Measurements from ENCODE around the gene KLRF2.

Gene KLRF2

GRCh38 chr12:9931245-9931644 is 50.0 kb downstream of the KLRF2 start:
- Histone ChIP-seq H3K9me3 (ENCODE audit: control insufficient read depth, low read length) (no peaks in the 10 kb centered on the region), H3K36me3 (ENCODE audit: control insufficient read depth, insufficient read depth, low read length) (no peaks in the 10 kb centered on the region), H3K27ac (ENCODE audit: insufficient read depth, low read depth, low read length, poor library complexity, severe bottlenecking) (no peak overlapping the region), H3K27me3 (ENCODE audit: control insufficient read depth, insufficient read depth, low read length, poor library complexity, severe bottlenecking) (no peaks in the 10 kb centered on the region), H3K4me3 (ENCODE audit: insufficient read depth, low read depth, low read length) (no peak overlapping the region), H3K4me1 (ENCODE audit: control insufficient read depth, insufficient read depth, low read length) (no peaks in the 10 kb centered on the region)
- WGBS, 2 experiments: 87% methylated on average over 1 of the region's 3 CpGs; no CpG with 5 or more reads in 1 of the 2 experiments

GRCh38 chr12:9932270-9932669 is 51.0 kb downstream of the KLRF2 start, which contains the start of gene CLEC2A:
CLEC2A (minus strand) TSS chr12:9932370; CDS start chr12:9932329, 41 bp downstream.
- WGBS, 2 experiments: 92 to 95% methylated on average over 6 of the region's 6 CpGs

GRCh38 chr12:9933958-9934357 is 52.7 kb downstream of the KLRF2 start:
- Histone ChIP-seq H3K27me3 (ENCODE audit: control insufficient read depth, insufficient read depth, low read length, poor library complexity, severe bottlenecking) (no peaks in the 10 kb centered on the region), H3K27ac (ENCODE audit: insufficient read depth, low read depth, low read length, poor library complexity, severe bottlenecking) (no peak overlapping the region), H3K4me3 (ENCODE audit: insufficient read depth, low read depth, low read length) (no peak overlapping the region), H3K36me3 (ENCODE audit: control insufficient read depth, insufficient read depth, low read length) (no peaks in the 10 kb centered on the region), H3K4me1 (ENCODE audit: control insufficient read depth, insufficient read depth, low read length) (no peaks in the 10 kb centered on the region), H3K9me3 (ENCODE audit: control insufficient read depth, low read length) (no peaks in the 10 kb centered on the region)
- 85 to 87% methylated on average over 2 of the region's 2 CpGs for WGBS, 2 experiments

More at GRCh38 chr12:9932270-9932669, 51.0 kb downstream of the KLRF2 start, which contains the start of gene CLEC2A:
- H3K9me3 ChIP-seq (ENCODE audit: control insufficient read depth, low read length): no peaks in the 10 kb centered on the region
- no peaks in the 10 kb centered on the region for H3K36me3 ChIP-seq (ENCODE audit: control insufficient read depth, insufficient read depth, low read length)
- H3K27ac ChIP-seq (ENCODE audit: insufficient read depth, low read depth, low read length, poor library complexity, severe bottlenecking): no peak within 1 kb of the TSS
- H3K4me1 ChIP-seq (ENCODE audit: control insufficient read depth, insufficient read depth, low read length): no peaks in the 10 kb centered on the region
- H3K27me3 ChIP-seq (ENCODE audit: control insufficient read depth, insufficient read depth, low read length, poor library complexity, severe bottlenecking): no peaks in the 10 kb centered on the region
- H3K4me3 ChIP-seq (ENCODE audit: insufficient read depth, low read depth, low read length): no peak within 1 kb of the TSS

GRCh38 chr12:9935026-9935425 is 53.7 kb downstream of the KLRF2 start:
- Histone ChIP-seq H3K27me3 (ENCODE audit: control insufficient read depth, insufficient read depth, low read length, poor library complexity, severe bottlenecking) (no peaks in the 10 kb centered on the region), H3K36me3 (ENCODE audit: control insufficient read depth, insufficient read depth, low read length) (no peaks in the 10 kb centered on the region), H3K27ac (ENCODE audit: insufficient read depth, low read depth, low read length, poor library complexity, severe bottlenecking) (no peak overlapping the region), H3K4me3 (ENCODE audit: insufficient read depth, low read depth, low read length) (no peak overlapping the region), H3K4me1 (ENCODE audit: control insufficient read depth, insufficient read depth, low read length) (no peaks in the 10 kb centered on the region), H3K9me3 (ENCODE audit: control insufficient read depth, low read length) (no peaks in the 10 kb centered on the region)
- WGBS, 2 experiments: 93 to 95% methylated on average over 1 to 2 of the region's 2 CpGs

- Histone ChIP-seq H3K4me3 (ENCODE audit: insufficient read depth, low read depth, low read length) (no peak overlapping the region), H3K36me3 (ENCODE audit: control insufficient read depth, insufficient read depth, low read length) (no peaks in the 10 kb centered on the region), H3K27me3 (ENCODE audit: control insufficient read depth, insufficient read depth, low read length, poor library complexity, severe bottlenecking) (no peaks in the 10 kb centered on the region), H3K27ac (ENCODE audit: insufficient read depth, low read depth, low read length, poor library complexity, severe bottlenecking) (no peak overlapping the region), H3K9me3 (ENCODE audit: control insufficient read depth, low read length) (no peaks in the 10 kb centered on the region), H3K4me1 (ENCODE audit: control insufficient read depth, insufficient read depth, low read length) (no peaks in the 10 kb centered on the region)
- 92 to 93% methylated on average over 10 of the region's 10 CpGs for WGBS, 2 experiments
Measured at GRCh38 chr12:9936591-9936990, 55.3 kb downstream of the KLRF2 start.

GRCh38 chr12:9940375-9940774 is 59.1 kb downstream of the KLRF2 start:
- 47 to 67% methylated on average over 2 of the region's 2 CpGs for WGBS, 2 experiments
- no peak overlapping the region for H3K27ac ChIP-seq (ENCODE audit: insufficient read depth, low read depth, low read length, poor library complexity, severe bottlenecking)
- H3K36me3 ChIP-seq (ENCODE audit: control insufficient read depth, insufficient read depth, low read length): no peaks in the 10 kb centered on the region
- no peaks in the 10 kb centered on the region for H3K9me3 ChIP-seq (ENCODE audit: control insufficient read depth, low read length)
- no peak overlapping the region for H3K4me3 ChIP-seq (ENCODE audit: insufficient read depth, low read depth, low read length)
- no peaks in the 10 kb centered on the region for H3K4me1 ChIP-seq (ENCODE audit: control insufficient read depth, insufficient read depth, low read length)
- H3K27me3 ChIP-seq (ENCODE audit: control insufficient read depth, insufficient read depth, low read length, poor library complexity, severe bottlenecking): no peaks in the 10 kb centered on the region

- Histone ChIP-seq H3K36me3 (ENCODE audit: control insufficient read depth, insufficient read depth, low read length) (no peaks in the 10 kb centered on the region), H3K9me3 (ENCODE audit: control insufficient read depth, low read length) (no peaks in the 10 kb centered on the region), H3K4me3 (ENCODE audit: insufficient read depth, low read depth, low read length) (no peak overlapping the region), H3K27me3 (ENCODE audit: control insufficient read depth, insufficient read depth, low read length, poor library complexity, severe bottlenecking) (no peaks in the 10 kb centered on the region), H3K27ac (ENCODE audit: insufficient read depth, low read depth, low read length, poor library complexity, severe bottlenecking) (no peak overlapping the region), H3K4me1 (ENCODE audit: control insufficient read depth, insufficient read depth, low read length) (no peaks in the 10 kb centered on the region)
- 100% methylated on average over 1 of the region's 1 CpG for WGBS, 2 experiments
Measured at GRCh38 chr12:9941838-9942237, 60.5 kb downstream of the KLRF2 start.

GRCh38 chr12:9943240-9943639 is 62.0 kb downstream of the KLRF2 start:
- H3K4me1 ChIP-seq (ENCODE audit: control insufficient read depth, insufficient read depth, low read length): no peaks in the 10 kb centered on the region
- H3K9me3 ChIP-seq (ENCODE audit: control insufficient read depth, low read length): no peaks in the 10 kb centered on the region
- H3K27me3 ChIP-seq (ENCODE audit: control insufficient read depth, insufficient read depth, low read length, poor library complexity, severe bottlenecking): no peaks in the 10 kb centered on the region
- WGBS, 2 experiments: 90 to 91% methylated on average over 19 of the region's 19 CpGs
- H3K27ac ChIP-seq (ENCODE audit: insufficient read depth, low read depth, low read length, poor library complexity, severe bottlenecking): no peak overlapping the region
- H3K36me3 ChIP-seq (ENCODE audit: control insufficient read depth, insufficient read depth, low read length): no peaks in the 10 kb centered on the region
- H3K4me3 ChIP-seq (ENCODE audit: insufficient read depth, low read depth, low read length): no peak overlapping the region

GRCh38 chr12:9944391-9944790 is 63.1 kb downstream of the KLRF2 start:
- Histone ChIP-seq H3K4me3 (ENCODE audit: insufficient read depth, low read depth, low read length) (no peak overlapping the region), H3K9me3 (ENCODE audit: control insufficient read depth, low read length) (no peaks in the 10 kb centered on the region), H3K36me3 (ENCODE audit: control insufficient read depth, insufficient read depth, low read length) (no peaks in the 10 kb centered on the region), H3K27ac (ENCODE audit: insufficient read depth, low read depth, low read length, poor library complexity, severe bottlenecking) (no peak overlapping the region), H3K4me1 (ENCODE audit: control insufficient read depth, insufficient read depth, low read length) (no peaks in the 10 kb centered on the region), H3K27me3 (ENCODE audit: control insufficient read depth, insufficient read depth, low read length, poor library complexity, severe bottlenecking) (no peaks in the 10 kb centered on the region)
- WGBS, 2 experiments: 95 to 97% methylated on average over 1 of the region's 2 CpGs
